ENCODE results near the gene HNRNPA0. TPM values are rescaled to one million over a fixed set of nuclear protein-coding genes. Genes with fewer than 3 reads are reported as not detected.

The HNRNPA0 gene
- total and polyA plus RNA-seq, 2 donors (not counting 1 experiment from before 2014, with no cell fraction given), result 31.5 to 34.2 TPM

DNA sequence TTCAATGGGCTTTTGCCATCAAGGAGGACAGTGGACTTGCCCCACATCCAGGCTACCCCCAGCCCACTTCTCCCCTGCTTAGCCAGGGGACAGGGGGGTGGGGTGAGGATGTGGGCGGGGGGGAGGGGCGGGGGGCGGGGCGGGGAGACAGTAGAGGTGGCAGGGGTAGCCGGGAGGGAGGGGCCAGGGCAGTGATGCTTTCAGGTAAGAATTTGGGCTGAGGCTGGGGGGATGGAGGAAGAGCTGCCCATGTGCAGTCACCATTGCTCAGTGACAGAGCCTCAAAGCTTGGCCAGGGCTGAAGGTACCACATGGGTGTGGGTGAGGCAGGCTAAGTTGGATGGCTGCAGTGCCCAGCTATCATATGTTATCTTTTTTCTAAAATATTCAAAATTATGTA is 40.7 kb upstream of the HNRNPA0 start:
- DNase-seq, result no peak
- 100% methylated on average over 1 of the region's 5 CpGs for WGBS (ENCODE audit: insufficient coverage)

DNA sequence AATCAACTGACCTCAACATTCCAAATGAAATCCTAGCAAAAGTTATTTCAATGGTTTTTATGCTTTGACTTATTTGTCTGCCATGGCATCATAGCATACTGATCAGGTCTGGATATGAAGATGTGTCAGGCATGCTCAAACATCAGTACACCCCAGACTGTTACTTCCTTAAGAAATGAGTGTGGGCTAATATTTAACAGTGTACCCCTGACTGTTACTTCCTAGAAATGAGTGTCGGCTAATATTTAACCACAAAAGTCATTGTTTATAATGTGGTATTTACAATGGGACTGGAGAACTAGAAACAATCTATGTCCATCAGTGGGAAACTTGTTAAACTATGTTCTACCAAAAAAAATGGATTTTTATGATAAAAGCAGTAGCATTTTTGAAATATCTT is 38.1 kb upstream of the HNRNPA0 start:
- H3K27ac ChIP-seq (ENCODE audit: low read length in 2 of 2), result no peak overlapping the region
- CTCF ChIA-PET, result interaction anchor here (1.0 kb wide), 1 partner anchor 14 kb away, joined by 5 read pairs; no protein-coding TSS in a partner anchor

More for the DNA sequence above, 40.7 kb upstream of the HNRNPA0 start:
- Mint-ChIP-seq H3K27me3 (no peaks in the 10 kb centered on the region), H3K4me1 (no peaks in the 10 kb centered on the region), H3K27ac (no peak overlapping the region), H3K4me3 (no peak overlapping the region), H3K9me3 (ENCODE audit: insufficient read depth) (no peaks in the 10 kb centered on the region)
- H3K9me3 ChIP-seq (ENCODE audit: control extremely low read depth in 1 of 3, control insufficient read depth in 2 of 3, insufficient read depth in 1 of 3, low read length in 2 of 3), result no peaks in the 10 kb centered on the region
- POLR2A ChIA-PET, result no interaction called here
- H3K36me3 ChIP-seq (replicated peaks in 1 of 2; ENCODE audit: control extremely low read depth in 1 of 2, control insufficient read depth in 1 of 2, extremely low read depth in 1 of 2, insufficient read depth in 2 of 2, low read length in 1 of 2), result no peaks in the 10 kb centered on the region
- intact Hi-C loops (cut with micrococcal nuclease), result no loop called here
- no peak overlapping the region for H3K4me3 ChIP-seq (ENCODE audit: control extremely low read depth in 1 of 5, extremely low read depth in 1 of 5, insufficient read depth in 1 of 5, low read depth in 2 of 5, low read length in 4 of 5)
- no peak overlapping the region for H3K9ac ChIP-seq (ENCODE audit: low read length)
- H3K27ac ChIP-seq (ENCODE audit: low read length in 2 of 2), result no peak overlapping the region
- no peaks in the 10 kb centered on the region for H4K20me1 ChIP-seq (ENCODE audit: control insufficient read depth, insufficient read depth, low read length, poor library complexity, severe bottlenecking)
- H3K4me1 ChIP-seq (ENCODE audit: control insufficient read depth in 2 of 2, insufficient read depth in 2 of 2, low read length in 2 of 2), result no peaks in the 10 kb centered on the region
- TF ChIP-seq, protein P1, sequence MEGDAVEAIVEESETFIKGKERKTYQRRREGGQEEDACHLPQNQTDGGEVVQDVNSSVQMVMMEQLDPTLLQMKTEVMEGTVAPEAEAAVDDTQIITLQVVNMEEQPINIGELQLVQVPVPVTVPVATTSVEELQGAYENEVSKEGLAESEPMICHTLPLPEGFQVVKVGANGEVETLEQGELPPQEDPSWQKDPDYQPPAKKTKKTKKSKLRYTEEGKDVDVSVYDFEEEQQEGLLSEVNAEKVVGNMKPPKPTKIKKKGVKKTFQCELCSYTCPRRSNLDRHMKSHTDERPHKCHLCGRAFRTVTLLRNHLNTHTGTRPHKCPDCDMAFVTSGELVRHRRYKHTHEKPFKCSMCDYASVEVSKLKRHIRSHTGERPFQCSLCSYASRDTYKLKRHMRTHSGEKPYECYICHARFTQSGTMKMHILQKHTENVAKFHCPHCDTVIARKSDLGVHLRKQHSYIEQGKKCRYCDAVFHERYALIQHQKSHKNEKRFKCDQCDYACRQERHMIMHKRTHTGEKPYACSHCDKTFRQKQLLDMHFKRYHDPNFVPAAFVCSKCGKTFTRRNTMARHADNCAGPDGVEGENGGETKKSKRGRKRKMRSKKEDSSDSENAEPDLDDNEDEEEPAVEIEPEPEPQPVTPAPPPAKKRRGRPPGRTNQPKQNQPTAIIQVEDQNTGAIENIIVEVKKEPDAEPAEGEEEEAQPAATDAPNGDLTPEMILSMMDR (IDR thresholded peaks at IDR 0.05), result no peak
- TF ChIP-seq EZH2 (IDR thresholded peaks at IDR 0.05; ENCODE audit: borderline replicate concordance, insufficient read depth, low read depth, low read length, poor library complexity, severe bottlenecking), result no peak
- ATAC-seq (ENCODE audit: low read depth), result no peak
- H3K27me3 ChIP-seq (replicated peaks in 1 of 4; ENCODE audit: control extremely low read depth in 1 of 4, control insufficient read depth in 3 of 4, insufficient read depth in 4 of 4, low read length in 3 of 4), result no peaks in the 10 kb centered on the region
- no peak overlapping the region for H2AFZ ChIP-seq (ENCODE audit: insufficient read depth, low read depth, low read length, poor library complexity, severe bottlenecking)
- CTCF ChIA-PET, result no interaction called here
- no peaks in the 10 kb centered on the region for H3K79me2 ChIP-seq (ENCODE audit: control insufficient read depth, insufficient read depth, low read length)
- H3K4me2 ChIP-seq (replicated peaks; ENCODE audit: low read depth, low read length, poor library complexity, severe bottlenecking), result no peak overlapping the region

More for the DNA sequence above, 38.1 kb upstream of the HNRNPA0 start:
- H3K4me3 ChIP-seq (ENCODE audit: control extremely low read depth in 1 of 5, extremely low read depth in 1 of 5, insufficient read depth in 1 of 5, low read depth in 2 of 5, low read length in 4 of 5), result no peak overlapping the region
- no peaks in the 10 kb centered on the region for H4K20me1 ChIP-seq (ENCODE audit: control insufficient read depth, insufficient read depth, low read length, poor library complexity, severe bottlenecking)
- intact Hi-C loops (cut with micrococcal nuclease), result no loop called here
- Mint-ChIP-seq H3K27me3 (no peaks in the 10 kb centered on the region), H3K9me3 (ENCODE audit: insufficient read depth) (no peaks in the 10 kb centered on the region), H3K27ac (no peak overlapping the region), H3K4me1 (peaks cover 9% of the 10 kb centered on the region), H3K4me3 (no peak overlapping the region)
- H3K79me2 ChIP-seq (ENCODE audit: control insufficient read depth, insufficient read depth, low read length), result no peaks in the 10 kb centered on the region
- ATAC-seq (ENCODE audit: low read depth) (no peak), DNase-seq (no peak)
- no peak overlapping the region for H3K4me2 ChIP-seq (replicated peaks; ENCODE audit: low read depth, low read length, poor library complexity, severe bottlenecking)
- H3K9ac ChIP-seq (ENCODE audit: low read length), result no peak overlapping the region
- no peak overlapping the region for H2AFZ ChIP-seq (ENCODE audit: insufficient read depth, low read depth, low read length, poor library complexity, severe bottlenecking)
- WGBS (ENCODE audit: insufficient coverage), result no CpG with 5 or more reads among the region's 1 CpG
- no peaks in the 10 kb centered on the region for H3K4me1 ChIP-seq (ENCODE audit: control insufficient read depth in 2 of 2, insufficient read depth in 2 of 2, low read length in 2 of 2)
- no peaks in the 10 kb centered on the region for H3K27me3 ChIP-seq (replicated peaks in 1 of 4; ENCODE audit: control extremely low read depth in 1 of 4, control insufficient read depth in 3 of 4, insufficient read depth in 4 of 4, low read length in 3 of 4)
- POLR2A ChIA-PET, result no interaction called here
- no peaks in the 10 kb centered on the region for H3K36me3 ChIP-seq (replicated peaks in 1 of 2; ENCODE audit: control extremely low read depth in 1 of 2, control insufficient read depth in 1 of 2, extremely low read depth in 1 of 2, insufficient read depth in 2 of 2, low read length in 1 of 2)
- TF ChIP-seq, protein P1 (IDR thresholded peaks at IDR 0.05), result no peak
- TF ChIP-seq EZH2 (IDR thresholded peaks at IDR 0.05; ENCODE audit: borderline replicate concordance, insufficient read depth, low read depth, low read length, poor library complexity, severe bottlenecking), result no peak
- no peaks in the 10 kb centered on the region for H3K9me3 ChIP-seq (ENCODE audit: control extremely low read depth in 1 of 3, control insufficient read depth in 2 of 3, insufficient read depth in 1 of 3, low read length in 2 of 3)

Data from B cell (primary cell).